HG03457 (cell line): Measurements from ENCODE around the gene SNAPC4.
"Not testable (repeated sequence)": the region's sequence is repeated elsewhere in the genome, so short reads cannot be mapped to it uniquely, and the experiment has no call there.

Experiments used
- ATAC-seq: cut with Tn5 transposase; IDR thresholded peaks from one replicate; pipeline ENCODE4 v1.9.1; 2021; ENCODE audit warnings: moderate number of reproducible peaks; ENCODE audit not compliant: unreplicated experiment

Gene SNAPC4

GRCh38 chr9:136359774-136360718, 39.9 kb downstream of the SNAPC4 start:
- ATAC-seq: no peak

GRCh38 chr9:136358888-136359287, 41.1 kb downstream of the SNAPC4 start:
- no peak for ATAC-seq

- ATAC-seq: no peak
Observed at GRCh38 chr9:136358016-136358415, 42.0 kb downstream of the SNAPC4 start.

GRCh38 chr9:136357202-136357725, 42.7 kb downstream of the SNAPC4 start:
- ATAC-seq: no peak

GRCh38 chr9:136355616-136356557, 44.1 kb downstream of the SNAPC4 start:
- ATAC-seq: no peak

GRCh38 chr9:136354592-136355085, 45.3 kb downstream of the SNAPC4 start:
- no peak for ATAC-seq

GRCh38 chr9:136353757-136354488, 46.0 kb downstream of the SNAPC4 start:
- ATAC-seq: no peak

- ATAC-seq: no peak
Observed at GRCh38 chr9:136353088-136353487, 46.9 kb downstream of the SNAPC4 start.

- ATAC-seq: no peak
Observed at GRCh38 chr9:136352682-136353081, 47.3 kb downstream of the SNAPC4 start.

GRCh38 chr9:136351868-136352267, 48.1 kb downstream of the SNAPC4 start:
- ATAC-seq: not testable (repeated sequence)

GRCh38 chr9:136351252-136351800, 48.6 kb downstream of the SNAPC4 start:
- ATAC-seq: no peak
